Erythroblast (primary cell): ENCODE data around the gene CDH13.

Experiments
- GATA1 ChIP-seq: IDR thresholded peaks from 2 replicates; pipeline ENCODE4 v1.6.1; 2011; ENCODE audit warnings: low read depth, mild to moderate bottlenecking, control low read depth, low read length, moderate library complexity
- POLR2A ChIP-seq: IDR thresholded peaks from 2 replicates; pipeline ENCODE4 v1.6.1; 2011; ENCODE audit warnings: mild to moderate bottlenecking, low read length

- TF ChIP-seq POLR2A (no peak), GATA1 (no peak)
These were observed 726.5 kb downstream of the CDH13 start for GRCh38 chr16:83353241-83353640.
